Fibroblast of the aortic adventitia (primary cell): ENCODE results near the gene AOPEP. TPM values are rescaled to one million over a fixed set of nuclear protein-coding genes. Genes with fewer than 3 reads are reported as not detected.

ENCODE experiments used
- DNase-seq: peaks from one replicate; pipeline ENCODE4 v3.0.0-alpha.2; 2010; ENCODE audit warnings: low read depth
- H3K4me3 ChIP-seq: 2 replicates; pipeline ENCODE4 v1.5.1; 2011; ENCODE audit warnings: low read depth, mild to moderate bottlenecking, control low read depth, low read length, moderate library complexity
- CTCF ChIP-seq: IDR thresholded peaks from 2 replicates; pipeline ENCODE4 v1.5.1; 2011; ENCODE audit warnings: mild to moderate bottlenecking, low read length, control low read depth, inconsistent platforms; ENCODE audit not compliant: insufficient read depth
- total RNA-seq: library from RNA; depleted of rRNA; stranded (reverse); fragments of >200 nt; gene quantifications from 2 replicates; pipeline ENCODE4 v1.2.3, GENCODE V29; 2012; ENCODE audit warnings: low replicate concordance

AOPEP gene
- total RNA-seq, 1 donor = 39.7 TPM

- no peak for TF ChIP-seq CTCF
- DNase-seq = no peak
- no peak overlapping the region for H3K4me3 ChIP-seq
These were observed 1.2 kb upstream of the AOPEP start for GRCh38 chr9:94725293-94725692.

- DNase-seq = no peak
- no peak overlapping the region for H3K4me3 ChIP-seq
- TF ChIP-seq CTCF = no peak
These were observed 2.2 kb downstream of the AOPEP start for GRCh38 chr9:94728719-94729118.

- DNase-seq = no peak
- no peak for TF ChIP-seq CTCF
- H3K4me3 ChIP-seq = no peak overlapping the region
These were observed 2.7 kb downstream of the AOPEP start for GRCh38 chr9:94729199-94729598.

GRCh38 chr9:94734054-94734754 lies 7.7 kb downstream of the AOPEP start:
- TF ChIP-seq CTCF = no peak
- no peak for DNase-seq
- no peak overlapping the region for H3K4me3 ChIP-seq

GRCh38 chr9:94736759-94737158 lies 10.3 kb downstream of the AOPEP start:
- DNase-seq = no peak

GRCh38 chr9:94740145-94740840 lies 13.8 kb downstream of the AOPEP start:
- H3K4me3 ChIP-seq = no peak overlapping the region
- DNase-seq = no peak
- no peak for TF ChIP-seq CTCF

More at GRCh38 chr9:94736759-94737158, 10.3 kb downstream of the AOPEP start:
- no peak overlapping the region for H3K4me3 ChIP-seq
- TF ChIP-seq CTCF = no peak
